Fibroblast of skin of scalp (primary cell): ENCODE measurements around the gene SPPL2B.

ENCODE experiments used
- DNase-seq: peaks from one replicate; pipeline ENCODE4 v3.0.0-alpha.2; 2013

SPPL2B gene

DNA sequence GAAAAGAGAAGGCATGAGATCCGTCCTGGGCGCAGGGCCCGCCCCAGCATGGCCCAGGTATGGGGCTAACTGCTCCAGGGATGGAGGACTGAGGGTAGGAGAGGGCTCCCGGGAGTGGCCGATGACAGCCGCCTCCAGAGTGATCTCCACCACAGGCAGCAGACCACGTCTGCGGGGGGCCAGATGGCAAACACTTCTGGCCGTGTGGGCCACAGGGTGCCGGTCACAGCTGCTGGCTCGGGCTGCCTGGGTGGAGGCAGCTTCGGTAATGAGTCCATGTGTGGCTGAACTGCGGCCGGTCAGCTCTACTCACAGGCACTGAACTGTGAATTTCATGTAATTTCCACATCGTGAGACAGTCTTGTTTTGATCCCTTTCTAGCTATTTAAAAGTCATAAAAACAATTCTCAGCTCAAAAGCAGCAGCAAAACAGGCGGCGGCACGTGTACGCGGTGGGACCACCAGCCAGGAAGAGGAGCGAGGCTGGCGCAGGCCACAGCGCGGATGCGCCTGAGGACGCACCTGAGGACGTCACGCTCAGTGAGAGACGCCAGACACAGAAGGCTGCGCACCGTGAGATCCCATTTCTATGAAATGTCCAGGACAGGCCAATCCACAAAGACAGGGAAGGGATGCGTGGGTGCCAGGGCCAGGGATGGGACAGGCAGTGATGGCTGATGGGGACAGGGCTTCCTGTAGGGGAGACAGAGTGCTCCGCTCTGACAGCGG, 4.1 kb upstream of the SPPL2B start:
- DNase-seq = no peak

- DNase-seq = no peak
Measured at GRCh38 chr19:2325281-2326046, 3.0 kb upstream of the SPPL2B start.

DNA sequence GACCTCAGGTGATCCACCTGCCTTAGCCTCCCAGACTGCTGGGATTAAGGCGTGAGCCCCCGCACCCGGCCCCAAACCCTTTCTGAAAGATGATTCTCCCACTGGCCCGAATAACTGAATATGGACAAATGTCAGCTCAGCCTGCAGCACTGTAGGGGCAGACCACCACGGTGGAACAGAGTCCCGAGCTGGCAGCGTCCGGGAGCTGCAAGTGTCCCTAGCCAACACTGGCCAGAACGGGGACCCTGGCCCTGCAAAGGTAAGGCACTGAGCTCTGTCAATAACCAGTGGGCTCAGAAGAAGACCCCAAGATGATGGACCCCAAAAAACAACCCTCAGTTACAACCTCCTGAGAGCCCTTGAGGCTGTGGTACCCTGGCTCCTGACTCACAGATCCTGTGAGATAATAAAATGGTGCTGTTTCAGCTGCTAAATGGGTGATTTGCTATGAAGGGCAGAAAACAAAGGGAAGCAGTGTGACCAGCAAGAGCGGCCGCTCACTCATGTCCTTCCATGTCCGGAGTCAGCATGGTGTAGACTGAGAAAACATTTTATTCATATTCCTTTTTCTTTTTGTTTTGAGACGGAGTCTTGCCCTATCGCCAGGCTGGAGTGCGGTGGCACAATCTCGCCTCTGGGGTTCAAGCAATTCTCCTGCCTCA, 1.7 kb upstream of the SPPL2B start:
- no peak for DNase-seq

- peak; percentile 93 for DNase-seq
Measured at GRCh38 chr19:2327773-2328400, 597 bp upstream of the SPPL2B start.

DNA sequence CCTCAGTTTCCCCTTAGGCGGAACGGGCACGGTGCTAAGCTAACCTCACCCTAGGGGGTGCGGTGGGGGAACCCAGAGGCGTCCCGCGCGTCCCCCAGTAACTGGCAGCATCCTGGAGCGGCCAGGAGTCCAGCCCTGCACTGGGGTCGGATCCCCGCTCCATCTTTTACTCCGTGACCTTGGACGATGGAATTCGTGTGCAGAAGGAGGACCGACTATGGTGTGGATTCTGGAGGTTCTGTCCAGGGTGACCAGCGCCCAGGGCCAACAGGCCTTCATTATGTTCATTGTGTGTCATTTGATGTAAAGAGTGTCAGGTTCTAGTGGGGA, 630 bp downstream of the SPPL2B start:
- no peak for DNase-seq

GRCh38 chr19:2329501-2329916, 1.0 kb downstream of the SPPL2B start:
- no peak for DNase-seq

DNA sequence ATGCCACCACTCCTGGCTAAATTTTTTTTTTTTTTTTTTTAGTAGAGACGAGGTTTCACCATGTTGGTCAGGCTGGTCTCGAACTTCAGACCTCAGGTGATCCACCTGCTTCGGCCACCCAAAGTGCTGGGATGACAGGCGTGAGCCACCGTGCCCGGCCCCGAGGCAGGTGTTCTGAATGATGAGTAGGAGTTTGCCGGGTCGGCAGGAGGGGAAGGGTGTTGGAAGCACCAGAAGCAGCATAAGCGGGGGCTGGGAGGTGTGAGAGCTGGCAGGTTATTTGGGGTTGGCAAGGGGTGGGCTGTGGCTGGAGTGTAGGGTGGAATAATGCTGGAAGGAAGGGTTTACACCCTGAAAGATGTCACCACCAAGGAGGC, 1.8 kb downstream of the SPPL2B start:
- no peak for DNase-seq

- DNase-seq = no peak
Measured at GRCh38 chr19:2330632-2331284, 2.3 kb downstream of the SPPL2B start.

GRCh38 chr19:2331601-2332246, 3.2 kb downstream of the SPPL2B start:
- DNase-seq = no peak

DNA sequence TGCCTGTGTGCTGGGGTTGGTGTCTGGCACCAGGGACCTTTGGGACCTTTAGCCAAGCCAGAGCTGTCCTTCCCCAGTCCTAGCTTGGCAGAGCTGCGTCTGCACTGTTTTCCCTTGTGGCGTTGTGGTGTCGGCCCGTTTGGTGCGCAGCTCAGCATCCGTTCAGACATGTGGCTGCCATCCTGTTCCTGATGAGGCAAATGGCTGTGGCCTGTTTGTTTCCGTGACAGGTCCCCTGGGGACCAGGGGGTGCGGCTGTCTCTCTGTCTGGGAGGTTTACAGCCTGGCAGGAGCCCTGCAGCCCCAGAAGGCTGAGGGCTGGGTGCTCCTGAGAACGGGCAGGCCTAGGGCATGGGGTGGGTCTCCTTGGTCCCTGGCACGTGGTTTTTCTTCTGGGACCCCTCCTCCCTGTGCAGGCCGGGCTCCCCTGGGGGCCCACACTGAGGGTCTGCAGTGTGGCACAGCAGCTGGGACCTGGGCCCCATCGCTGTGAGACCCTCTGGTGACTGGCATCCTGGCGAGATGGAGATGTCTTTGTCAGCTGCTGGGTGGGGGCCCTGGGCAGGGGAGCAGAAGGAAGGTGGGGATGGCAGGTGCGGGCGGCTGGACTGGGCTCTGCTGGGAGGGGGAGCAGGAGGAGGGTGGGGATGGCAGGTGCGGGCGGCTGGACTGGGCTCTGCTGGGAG, 4.0 kb downstream of the SPPL2B start:
- DNase-seq = peak; percentile 33

DNA sequence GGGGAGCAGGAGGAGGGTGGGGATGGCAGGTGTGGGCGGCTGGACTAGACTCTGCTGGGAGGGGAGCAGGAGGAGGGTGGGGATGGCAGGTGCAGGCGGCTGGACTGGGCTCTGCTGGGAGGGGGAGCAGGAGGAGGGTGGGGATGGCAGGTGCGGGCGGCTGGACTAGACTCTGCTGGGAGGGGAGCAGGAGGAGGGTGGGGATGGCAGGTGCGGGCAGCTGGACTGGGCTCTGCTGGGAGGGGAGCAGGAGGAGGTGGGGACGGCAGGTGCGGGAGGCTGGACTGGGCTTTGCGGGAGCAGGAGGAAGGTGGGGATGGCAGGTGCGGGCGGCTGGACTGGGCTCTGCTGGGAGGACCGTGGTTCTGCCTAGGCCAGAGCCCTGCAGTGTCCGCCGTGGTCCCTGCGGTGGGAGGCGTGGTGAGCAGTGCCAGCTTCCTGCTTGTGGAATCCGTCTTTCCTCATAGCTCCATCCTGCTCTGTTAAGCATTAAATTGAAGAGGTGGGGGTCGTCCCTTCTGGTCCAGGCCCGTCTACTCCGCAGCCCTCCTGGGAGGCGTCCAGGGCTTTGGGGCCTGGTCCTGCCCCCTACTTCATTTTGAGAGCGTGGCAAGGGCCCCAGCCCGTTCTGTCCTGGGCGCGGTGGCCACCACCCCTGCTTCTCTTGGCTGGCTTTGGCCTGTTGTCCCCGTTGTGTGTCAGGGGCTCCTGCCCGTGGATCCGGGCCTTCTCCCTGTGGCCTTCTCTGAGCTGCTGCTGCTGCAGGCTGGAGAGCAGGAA, 4.7 kb downstream of the SPPL2B start:
- DNase-seq = no peak

- no peak for DNase-seq
Measured at GRCh38 chr19:2333807-2334211, 5.3 kb downstream of the SPPL2B start.

- DNase-seq = no peak
Measured at GRCh38 chr19:2334426-2334825, 5.9 kb downstream of the SPPL2B start.

- DNase-seq = no peak
Measured at GRCh38 chr19:2334986-2335846, 6.7 kb downstream of the SPPL2B start.

- no peak for DNase-seq
Measured at GRCh38 chr19:2335848-2336247, 7.4 kb downstream of the SPPL2B start.

- no peak for DNase-seq
Measured at GRCh38 chr19:2336528-2337328, 8.2 kb downstream of the SPPL2B start.

GRCh38 chr19:2337329-2337707, 8.8 kb downstream of the SPPL2B start:
- DNase-seq = peak; percentile 46

DNA sequence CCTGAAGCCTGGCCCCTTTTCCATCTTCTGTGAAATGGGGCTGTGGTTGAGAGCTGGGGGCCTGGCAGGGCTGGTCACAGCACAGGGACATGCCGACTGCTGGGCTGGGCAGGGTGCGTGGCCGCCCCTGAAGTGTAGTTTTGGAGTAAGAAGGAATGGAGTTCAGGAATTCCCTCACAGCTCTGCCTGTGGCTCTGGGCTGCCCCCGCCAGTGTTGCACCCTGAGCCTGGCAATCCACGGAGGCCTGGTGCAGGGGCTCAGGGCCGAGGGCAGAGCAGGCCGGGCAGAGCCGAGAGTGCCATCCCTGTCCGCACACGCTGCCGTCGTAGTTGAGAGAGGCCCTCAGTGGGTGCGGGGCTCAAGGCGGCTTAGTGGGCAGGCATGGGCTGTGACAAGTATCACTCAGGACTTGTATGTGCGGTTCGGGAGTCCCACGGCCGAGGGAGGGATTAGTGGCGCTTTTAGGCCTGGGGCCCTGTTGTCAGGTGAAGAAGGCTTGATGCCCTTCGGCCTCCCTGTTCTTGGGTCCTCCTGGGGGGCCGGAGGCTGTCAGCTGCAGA, 9.7 kb downstream of the SPPL2B start:
- DNase-seq = no peak
